Measurements from ENCODE around the gene RGS8. TPM values are rescaled to one million over a fixed set of nuclear protein-coding genes. Genes with fewer than 3 reads are reported as not detected.
"Not testable (repeated sequence)": the region's sequence is repeated elsewhere in the genome, so short reads cannot be mapped to it uniquely, and the experiment has no call there.

RGS8 gene
- total RNA-seq, 1 donor = not detected

DNA sequence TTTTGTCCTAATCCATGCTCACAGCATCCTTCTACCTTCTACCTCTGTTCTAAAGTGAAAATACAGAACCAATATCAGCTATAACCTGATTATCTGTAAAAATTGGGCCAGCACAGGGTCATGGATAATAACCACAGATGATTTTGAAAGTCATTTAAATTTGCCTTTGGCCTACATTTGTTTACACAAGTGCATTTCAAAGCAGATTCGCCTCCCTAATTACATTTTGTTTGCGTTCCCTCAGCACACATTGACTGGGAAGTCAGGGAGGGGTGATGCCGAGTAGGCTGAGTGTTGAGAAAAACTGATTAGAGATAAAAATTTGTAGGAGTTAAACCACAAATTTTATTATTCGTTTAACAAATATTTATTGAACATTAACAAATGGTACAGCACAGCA lies 19.2 kb upstream of the RGS8 start:
- H3K4me3 ChIP-seq (ENCODE audit: low read depth, low read length) = no peak overlapping the region
- TF ChIP-seq, protein P1, sequence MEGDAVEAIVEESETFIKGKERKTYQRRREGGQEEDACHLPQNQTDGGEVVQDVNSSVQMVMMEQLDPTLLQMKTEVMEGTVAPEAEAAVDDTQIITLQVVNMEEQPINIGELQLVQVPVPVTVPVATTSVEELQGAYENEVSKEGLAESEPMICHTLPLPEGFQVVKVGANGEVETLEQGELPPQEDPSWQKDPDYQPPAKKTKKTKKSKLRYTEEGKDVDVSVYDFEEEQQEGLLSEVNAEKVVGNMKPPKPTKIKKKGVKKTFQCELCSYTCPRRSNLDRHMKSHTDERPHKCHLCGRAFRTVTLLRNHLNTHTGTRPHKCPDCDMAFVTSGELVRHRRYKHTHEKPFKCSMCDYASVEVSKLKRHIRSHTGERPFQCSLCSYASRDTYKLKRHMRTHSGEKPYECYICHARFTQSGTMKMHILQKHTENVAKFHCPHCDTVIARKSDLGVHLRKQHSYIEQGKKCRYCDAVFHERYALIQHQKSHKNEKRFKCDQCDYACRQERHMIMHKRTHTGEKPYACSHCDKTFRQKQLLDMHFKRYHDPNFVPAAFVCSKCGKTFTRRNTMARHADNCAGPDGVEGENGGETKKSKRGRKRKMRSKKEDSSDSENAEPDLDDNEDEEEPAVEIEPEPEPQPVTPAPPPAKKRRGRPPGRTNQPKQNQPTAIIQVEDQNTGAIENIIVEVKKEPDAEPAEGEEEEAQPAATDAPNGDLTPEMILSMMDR (IDR thresholded peaks at IDR 0.05; ENCODE audit: insufficient read depth, low read length) = no peak
- DNase-seq (ENCODE audit: low read depth) = no peak

DNA sequence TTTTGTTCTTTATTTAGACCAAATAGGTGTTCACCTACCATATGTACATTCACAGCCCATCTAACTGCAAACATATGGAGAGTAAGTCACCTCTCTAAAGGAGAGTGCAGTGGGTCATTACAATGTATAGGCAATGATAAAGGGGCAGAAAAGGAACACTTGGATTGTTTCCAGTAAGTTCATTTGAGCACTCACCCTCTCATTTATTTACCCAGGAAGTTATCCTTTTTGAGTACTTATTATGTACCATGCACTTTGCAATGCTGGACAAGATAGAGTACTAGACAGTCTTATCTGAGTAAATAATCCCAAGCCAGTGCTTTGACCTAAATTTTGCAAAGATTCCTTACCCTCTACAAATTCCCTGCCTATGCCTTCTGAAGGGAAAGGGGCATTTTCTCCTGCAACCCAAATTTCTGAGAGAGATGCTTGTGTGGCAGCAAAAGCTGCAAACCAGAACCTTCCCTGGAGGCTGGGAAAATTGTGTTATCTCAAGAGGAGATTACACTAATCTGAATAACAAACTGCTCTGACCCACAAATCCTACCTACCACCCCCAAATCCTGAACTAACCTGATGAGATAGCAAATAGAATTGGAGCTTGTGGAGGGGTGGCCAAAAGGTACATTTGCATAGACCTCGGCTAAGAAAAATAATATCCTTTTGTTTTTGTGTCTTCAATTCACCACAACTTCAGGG lies 18.6 kb upstream of the RGS8 start:
- TF ChIP-seq, protein P1 (IDR thresholded peaks at IDR 0.05; ENCODE audit: insufficient read depth, low read length) = no peak

DNA sequence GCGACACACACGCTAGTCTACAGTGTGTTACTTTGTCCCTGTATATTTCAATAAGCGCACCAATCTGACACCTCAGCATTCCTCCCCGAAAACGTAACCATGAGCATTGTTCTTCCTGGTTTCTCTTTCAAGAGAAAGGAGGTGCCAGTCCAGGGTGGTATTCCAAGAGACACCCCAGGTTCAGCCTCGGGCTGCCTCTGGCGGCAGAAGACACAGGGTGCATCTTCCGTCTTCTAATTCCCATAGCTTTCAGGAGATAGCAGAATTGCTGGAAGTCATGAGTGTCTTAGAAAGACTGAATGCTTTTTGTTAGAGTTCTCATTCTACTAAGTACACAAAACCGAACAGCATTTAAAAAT lies 15.9 kb upstream of the RGS8 start:
- H3K4me3 ChIP-seq (ENCODE audit: low read depth, low read length) = no peak overlapping the region
- TF ChIP-seq, protein P1 (IDR thresholded peaks at IDR 0.05; ENCODE audit: insufficient read depth, low read length) = no peak
- no peak for DNase-seq (ENCODE audit: low read depth)

More for the DNA sequence above, 18.6 kb upstream of the RGS8 start:
- H3K4me3 ChIP-seq (ENCODE audit: low read depth, low read length) = no peak overlapping the region
- DNase-seq (ENCODE audit: low read depth) = no peak

DNA sequence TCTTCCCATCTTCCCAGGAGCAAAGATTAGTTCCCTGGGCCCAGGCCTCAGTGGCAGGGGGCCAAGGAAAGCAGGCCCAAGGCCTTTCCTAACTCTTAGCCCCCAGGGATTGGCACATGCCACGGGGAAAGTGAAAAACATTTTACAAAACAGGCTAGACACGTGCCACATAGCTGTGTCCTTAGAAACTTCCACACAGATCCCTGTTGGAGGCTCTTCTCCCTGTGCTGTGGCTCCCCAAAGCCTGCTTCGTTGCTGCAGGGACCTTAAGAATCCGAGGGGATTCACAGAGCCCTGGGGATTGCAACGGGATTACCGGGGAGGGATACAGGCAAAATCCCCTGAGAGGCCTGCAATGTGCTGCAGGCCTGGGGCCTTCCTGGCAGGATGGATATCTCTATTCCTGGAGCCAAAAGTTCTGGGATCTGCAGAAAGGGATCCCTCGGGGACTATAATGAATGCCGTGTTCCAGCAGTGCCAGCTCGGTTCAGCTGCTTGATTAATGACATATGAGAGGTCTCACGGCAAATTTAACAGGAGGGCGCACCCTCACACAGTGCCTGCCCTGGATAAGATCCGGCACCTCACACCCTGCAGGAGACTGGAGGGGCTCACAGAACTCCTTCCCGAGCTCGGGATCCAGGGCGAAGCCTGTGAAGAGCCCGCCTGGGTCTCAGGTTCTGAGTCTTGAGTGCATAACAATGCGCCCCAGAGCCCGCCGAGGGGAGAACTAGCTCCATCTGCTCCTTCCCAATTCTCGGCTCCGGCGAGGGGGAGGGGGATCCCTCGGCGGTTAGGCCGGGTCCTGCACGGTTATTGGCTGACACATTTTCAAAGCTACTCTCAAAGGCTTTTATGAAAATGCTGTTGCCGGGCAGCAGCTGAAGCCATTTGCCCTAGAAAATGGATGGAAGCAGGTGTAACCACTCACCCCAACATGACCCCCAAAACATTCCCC lies 15.3 kb upstream of the RGS8 start:
- DNase-seq (ENCODE audit: low read depth) = peak; percentile 26
- H3K4me3 ChIP-seq (ENCODE audit: low read depth, low read length) = no peak overlapping the region
- TF ChIP-seq, protein P1 (IDR thresholded peaks at IDR 0.05; ENCODE audit: insufficient read depth, low read length) = no peak

DNA sequence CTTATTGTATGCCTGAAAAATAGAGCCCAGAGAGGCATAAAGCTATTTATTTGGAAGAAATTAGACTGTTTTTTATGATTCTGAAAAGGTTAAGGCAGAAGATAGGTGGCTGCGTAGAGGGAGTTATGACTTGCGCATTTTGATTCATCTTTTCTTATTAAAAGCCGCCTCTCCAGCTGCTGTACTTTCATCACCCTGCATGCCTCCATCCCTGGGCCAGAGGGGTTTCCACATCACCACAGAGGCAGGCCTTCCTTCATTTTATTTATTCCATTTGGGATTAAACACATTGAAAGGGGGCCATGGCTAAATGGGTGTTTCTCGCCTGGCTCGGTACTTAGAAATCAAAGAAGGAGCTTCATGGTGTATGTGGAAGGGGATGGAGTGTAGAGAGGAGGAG lies 14.6 kb upstream of the RGS8 start:
- no peak overlapping the region for H3K4me3 ChIP-seq (ENCODE audit: low read depth, low read length)
- no peak for DNase-seq (ENCODE audit: low read depth)
- TF ChIP-seq, protein P1 (IDR thresholded peaks at IDR 0.05; ENCODE audit: insufficient read depth, low read length) = no peak

DNA sequence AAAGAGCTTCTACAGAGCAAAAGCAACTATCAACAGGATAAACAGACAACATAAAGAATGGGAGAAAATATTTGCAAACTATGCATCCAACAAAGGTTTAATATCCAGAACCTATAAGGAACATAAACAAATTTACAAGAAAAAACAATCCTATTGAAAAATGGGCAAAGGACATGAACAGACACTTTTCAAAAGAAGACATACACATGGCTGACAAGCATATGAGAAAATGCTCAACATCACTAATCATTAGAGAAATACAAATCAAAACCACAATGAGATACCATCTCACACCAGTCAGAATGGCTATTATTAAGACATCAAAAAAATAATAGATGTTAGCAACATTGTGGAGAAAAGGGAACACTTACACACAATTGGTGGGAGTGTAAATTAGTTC lies 8.8 kb upstream of the RGS8 start:
- not testable (repeated sequence) for DNase-seq (ENCODE audit: low read depth); H3K4me3 ChIP-seq (ENCODE audit: low read depth, low read length)

DNA sequence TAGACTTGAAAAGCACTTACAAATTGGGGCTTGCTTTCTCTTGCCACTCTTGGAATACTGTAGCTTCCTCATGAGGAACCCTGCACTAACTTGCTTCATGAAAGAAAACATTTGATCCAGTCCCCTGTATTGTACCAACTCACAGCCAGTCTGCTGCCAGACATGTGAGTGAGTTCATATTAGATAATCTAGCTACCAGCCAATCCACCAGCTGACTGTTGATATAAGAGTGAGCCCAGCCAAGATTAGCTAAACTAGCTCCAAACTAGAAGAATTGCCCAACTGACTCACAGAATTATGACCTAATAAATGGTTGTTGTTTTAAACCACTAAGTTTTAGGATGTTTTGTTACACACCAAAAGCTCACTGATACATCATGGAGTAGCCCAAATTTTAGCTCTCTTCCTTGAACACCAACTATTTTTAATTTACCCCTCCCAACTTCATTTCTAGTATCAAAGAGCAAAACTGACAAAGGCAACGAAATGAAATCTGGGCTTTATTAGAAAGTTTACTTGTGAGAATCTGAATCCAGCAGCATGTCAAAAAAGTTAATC lies 6.6 kb upstream of the RGS8 start:
- TF ChIP-seq, protein P1 (IDR thresholded peaks at IDR 0.05; ENCODE audit: insufficient read depth, low read length) = no peak
- H3K4me3 ChIP-seq (ENCODE audit: low read depth, low read length) = no peak overlapping the region
- no peak for DNase-seq (ENCODE audit: low read depth)
